DND-41 (cell line): ENCODE results near the gene FBXW2.

Source experiments
- ATAC-seq: fragments of 200-7000 bp; cut with Tn5 transposase; 3 replicates; pipeline ENCODE4 v1.9.1; 2021; ENCODE audit warnings: low read depth; ENCODE audit not compliant: insufficient read depth
- DNase-seq: peaks from one replicate; pipeline ENCODE4 v3.0.0-alpha.2; 2020
- H2AFZ ChIP-seq: 2 replicates; pipeline ENCODE4 v1.6.0; 2012; ENCODE audit warnings: low read depth, low read length
- H3K27ac ChIP-seq: 2 replicates; pipeline ENCODE4 v1.5.1; 2012; ENCODE audit warnings: low read length, inconsistent platforms
- H3K27me3 ChIP-seq: fragments of 200-600 bp; sonication (generic); 2 replicates; pipeline ENCODE4 v1.6.0; 2012; ENCODE audit warnings: low read length, mild to moderate bottlenecking, inconsistent platforms; ENCODE audit not compliant: insufficient read depth, poor library complexity
- H3K36me3 ChIP-seq: 2 replicates; pipeline ENCODE4 v1.5.1; 2012; ENCODE audit warnings: low read length, inconsistent platforms; ENCODE audit not compliant: insufficient read depth
- H3K4me1 ChIP-seq: 2 replicates; pipeline ENCODE4 v1.5.1; 2012; ENCODE audit warnings: mild to moderate bottlenecking, low read length; ENCODE audit not compliant: insufficient read depth
- H3K4me2 ChIP-seq: 2 replicates; pipeline ENCODE4 v1.6.0; 2012; ENCODE audit warnings: mild to moderate bottlenecking, moderate library complexity, low read length, inconsistent platforms; ENCODE audit not compliant: insufficient read depth
- H3K4me3 ChIP-seq, 2 experiments: fragments of 200-600 bp in 1 of 2; shearing (Covaris generic) in 1 of 2; 2 replicates each; pipeline ENCODE4 v1.5.1; 2012 to 2016; ENCODE audit warnings: inconsistent platforms in 2 of 2, low read length in 2 of 2, mild to moderate bottlenecking in 2 of 2, low read depth in 1 of 2, moderate library complexity in 1 of 2
- H3K79me2 ChIP-seq: 2 replicates; pipeline ENCODE4 v1.6.0; 2012; ENCODE audit warnings: low read length, inconsistent platforms; ENCODE audit not compliant: insufficient read depth
- H3K9ac ChIP-seq: 2 replicates; pipeline ENCODE4 v1.6.0; 2012; ENCODE audit warnings: low read depth, mild to moderate bottlenecking, inconsistent platforms, low read length, moderate library complexity
- H3K9me3 ChIP-seq: 2 replicates; pipeline ENCODE4 v1.5.1; 2012; ENCODE audit warnings: low read length, moderate library complexity, mild to moderate bottlenecking, inconsistent platforms; ENCODE audit not compliant: insufficient read depth, severe bottlenecking
- H4K20me1 ChIP-seq: 2 replicates; pipeline ENCODE4 v1.6.0; 2012; ENCODE audit warnings: low read length; ENCODE audit not compliant: insufficient read depth
- CTCF ChIP-seq: IDR thresholded peaks from 2 replicates; pipeline ENCODE4 v1.5.1; 2012; ENCODE audit warnings: borderline replicate concordance, low read length, moderate library complexity, mild to moderate bottlenecking; ENCODE audit not compliant: poor library complexity, severe bottlenecking; ENCODE audit errors: extremely low read depth
- EZH2 ChIP-seq: IDR thresholded peaks from 3 replicates; pipeline ENCODE4 v1.6.1; 2012; ENCODE audit warnings: borderline replicate concordance, low read depth, mild to moderate bottlenecking, moderate library complexity, low read length, inconsistent platforms; ENCODE audit not compliant: severe bottlenecking

FBXW2 gene

DNA sequence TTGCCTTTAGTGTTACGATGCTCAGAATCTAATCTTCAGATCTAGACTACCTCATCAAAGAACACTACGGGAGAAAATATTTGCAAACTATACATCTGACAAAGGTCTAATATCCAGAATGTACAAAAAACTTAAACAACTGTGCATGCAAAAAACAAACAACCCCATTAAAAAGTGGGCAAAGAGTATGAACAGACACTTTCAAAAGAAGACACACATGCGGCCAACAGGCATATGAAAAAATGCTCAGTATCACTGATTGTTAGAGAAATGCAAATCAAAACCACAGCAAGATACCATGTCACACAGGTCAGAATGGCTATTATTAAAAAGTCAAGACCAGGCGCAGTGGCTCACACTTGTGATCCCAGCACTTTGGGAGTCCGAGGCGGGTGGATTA is 47.9 kb downstream of the FBXW2 start:
- Histone ChIP-seq H3K27ac (no peak overlapping the region), H3K4me2 (no peak overlapping the region), H3K9ac (no peak overlapping the region), H3K27me3 (no peaks in the 10 kb centered on the region), H3K9me3 (no peaks in the 10 kb centered on the region), H2AFZ (no peak overlapping the region), H3K4me1 (no peaks in the 10 kb centered on the region), H3K79me2 (no peaks in the 10 kb centered on the region), H3K4me3 (no peak overlapping the region), H3K36me3 (no peaks in the 10 kb centered on the region), H4K20me1 (no peaks in the 10 kb centered on the region)
- TF ChIP-seq CTCF (no peak), EZH2 (no peak)
- ATAC-seq (no peak), DNase-seq (no peak)

DNA sequence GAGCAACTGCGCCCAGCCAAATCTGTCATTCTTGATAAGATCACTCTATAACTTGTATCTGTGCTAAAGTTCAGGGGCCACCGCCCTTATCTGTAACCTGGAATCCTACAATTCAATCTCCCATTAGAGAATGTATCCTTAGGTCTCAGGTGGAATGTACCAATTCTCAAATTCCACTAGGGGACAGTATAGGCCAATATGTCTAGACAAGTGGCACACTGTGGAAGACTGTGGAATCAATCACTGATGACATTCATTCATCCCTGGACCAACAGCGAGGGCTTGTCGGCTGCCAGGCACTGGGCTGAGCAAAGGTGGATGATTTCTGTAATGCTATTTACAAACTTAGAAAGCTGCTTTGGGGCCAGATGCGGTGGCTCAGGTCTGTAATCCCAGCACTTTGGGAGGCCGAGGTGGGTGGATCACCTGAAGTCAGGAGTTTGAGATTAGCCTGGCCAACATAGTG is 50.2 kb downstream of the FBXW2 start:
- Histone ChIP-seq H3K4me3 (no peak overlapping the region), H3K4me1 (no peaks in the 10 kb centered on the region), H2AFZ (no peak overlapping the region), H3K36me3 (no peaks in the 10 kb centered on the region), H3K27me3 (no peaks in the 10 kb centered on the region), H3K9me3 (no peaks in the 10 kb centered on the region), H3K79me2 (no peaks in the 10 kb centered on the region), H3K4me2 (no peak overlapping the region), H4K20me1 (no peaks in the 10 kb centered on the region), H3K9ac (no peak overlapping the region), H3K27ac (no peak overlapping the region)
- TF ChIP-seq CTCF (peak; percentile 74), EZH2 (no peak)
- DNase-seq: no peak
- ATAC-seq: peak; percentile 86

DNA sequence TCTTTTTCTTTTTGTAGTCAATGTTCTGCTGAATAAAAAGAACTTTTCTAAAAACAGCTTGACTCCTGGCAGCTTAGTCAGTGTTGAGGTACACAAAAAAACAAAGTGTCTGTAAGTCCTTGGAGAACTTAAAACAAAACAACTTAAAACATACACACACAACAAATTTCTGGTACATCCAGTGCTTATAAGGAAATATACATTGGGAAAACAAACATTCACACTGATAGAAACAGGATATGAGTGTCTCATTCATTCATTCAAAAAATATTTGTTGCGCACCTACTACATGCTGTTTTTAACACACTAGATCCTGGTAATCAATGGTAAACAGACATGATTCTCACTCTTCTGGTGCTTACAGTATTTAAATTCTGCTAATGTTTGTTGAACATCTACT is 51.5 kb downstream of the FBXW2 start:
- H3K27me3 ChIP-seq: no peaks in the 10 kb centered on the region
- no peak overlapping the region for H3K9ac ChIP-seq
- DNase-seq: no peak
- TF ChIP-seq EZH2 (no peak), CTCF (no peak)
- no peak overlapping the region for H3K4me3 ChIP-seq
- H3K79me2 ChIP-seq: no peaks in the 10 kb centered on the region
- no peaks in the 10 kb centered on the region for H3K9me3 ChIP-seq
- no peak overlapping the region for H2AFZ ChIP-seq
- H3K36me3 ChIP-seq: no peaks in the 10 kb centered on the region
- H3K27ac ChIP-seq: no peak overlapping the region
- no peaks in the 10 kb centered on the region for H3K4me1 ChIP-seq
- H4K20me1 ChIP-seq: no peaks in the 10 kb centered on the region
- ATAC-seq: no peak
- H3K4me2 ChIP-seq: no peak overlapping the region

- no peaks in the 10 kb centered on the region for H3K36me3 ChIP-seq
- DNase-seq (no peak), ATAC-seq (no peak)
- H3K4me3 ChIP-seq: no peak overlapping the region
- no peak overlapping the region for H3K9ac ChIP-seq
- no peak overlapping the region for H2AFZ ChIP-seq
- TF ChIP-seq CTCF (no peak), EZH2 (no peak)
- H3K27ac ChIP-seq: no peak overlapping the region
- H3K4me2 ChIP-seq: no peak overlapping the region
- H3K9me3 ChIP-seq: no peaks in the 10 kb centered on the region
- no peaks in the 10 kb centered on the region for H3K79me2 ChIP-seq
- H4K20me1 ChIP-seq: no peaks in the 10 kb centered on the region
- no peaks in the 10 kb centered on the region for H3K27me3 ChIP-seq
- no peaks in the 10 kb centered on the region for H3K4me1 ChIP-seq
Observed at GRCh38 chr9:120741191-120741590, 52.0 kb downstream of the FBXW2 start.
